Heart right ventricle (tissue), 16 donors: Measurements from ENCODE around the gene GCC1. TPM values are rescaled to one million over a fixed set of nuclear protein-coding genes. Genes with fewer than 3 reads are reported as not detected.

Experiments
- ATAC-seq, 8 donors: fragments of 200-7000 bp; cut with Tn5 transposase; one replicate each; pipeline ENCODE4 v1.9.1; 2020; ENCODE audit warnings: mild to moderate bottlenecking in 8 of 8, moderate library complexity in 8 of 8, moderate number of reproducible peaks in 1 of 8
- DNase-seq, 2 donors: peaks; one replicate each; pipeline ENCODE4 v3.0.0-alpha.2; 2020
- H3K27ac ChIP-seq, 10 donors: fragments of 200-600 bp; sonication (generic) in 2 of 10; one replicate each; pipeline versions ENCODE4 v1.5.0 to v1.8.0; 2020 to 2022; ENCODE audit warnings: mild to moderate bottlenecking in 3 of 10
- H3K27me3 ChIP-seq, 7 donors: fragments of 200-600 bp; one replicate each; pipeline ENCODE4 v1.8.0; 2021 to 2022; ENCODE audit warnings: mild to moderate bottlenecking in 2 of 7
- H3K36me3 ChIP-seq, 9 donors: fragments of 200-600 bp; sonication (generic) in 1 of 9; one replicate each; pipeline versions ENCODE4 v1.5.0 to v1.8.0; 2020 to 2022; ENCODE audit warnings: mild to moderate bottlenecking in 2 of 9
- H3K4me1 ChIP-seq, 9 donors: fragments of 200-600 bp; sonication (generic) in 1 of 9; one replicate each; pipeline versions ENCODE4 v1.5.0 to v1.8.0; 2020 to 2022; ENCODE audit warnings: mild to moderate bottlenecking in 4 of 9
- H3K4me3 ChIP-seq, 10 donors: fragments of 200-600 bp; sonication (generic) in 2 of 10; one replicate each; pipeline versions ENCODE4 v1.5.0 to v1.8.0; 2020 to 2022; ENCODE audit warnings: mild to moderate bottlenecking in 7 of 10, moderate library complexity in 2 of 10
- H3K9me3 ChIP-seq, 11 donors: fragments of 200-600 bp in 10 of 11; sonication (generic) in 2 of 11; one replicate each; pipeline versions ENCODE4 v1.5.0 to v1.8.0; 2013 to 2022; ENCODE audit warnings: mild to moderate bottlenecking in 2 of 11, control low read depth in 1 of 11, moderate library complexity in 1 of 11
- WGBS, 2 donors: extraction: QIAGEN DNeasy Blood & Tissue Kit; methylation state at CpG; one replicate each; pipeline ENCODE4 v1.1.7; 2013; ENCODE audit warnings: inconsistent platforms in 1 of 2; 5-methylcytosine and 5-hydroxymethylcytosine counted together
- intact Hi-C, 10 donors: fragments of 100-400 bp; cut with DNase I; formaldehyde crosslinking; loops; one replicate each; pipeline versions ENCODE4 v1.11.1 to v1.14.2; 2022
- polyA plus RNA-seq, 2 donors: library from polyadenylated mRNA; stranded (reverse); fragments of 200-250 nt; gene quantifications; one replicate each; pipeline ENCODE4 v1.2.3, GENCODE V29; 2013
- total RNA-seq, 10 donors: library from RNA; stranded (reverse); fragmentation: NEBNext Ultra II Directional in 3 of 10; extraction: Animal tissue kit (Norgen Biotek cat#: 25700) in 3 of 10; gene quantifications; one replicate each; pipeline versions ENCODE4 v1.2.1 to v1.2.4, GENCODE V29; 2021 to 2023
- TF ChIP-seq, protein P1 (sequence below), 9 donors: fragments of 200-600 bp; sonication (generic) in 2 of 9; IDR thresholded peaks; one replicate each; pipeline versions ENCODE4 v1.5.0 to v1.8.0; 2021 to 2022; ENCODE audit warnings: antibody characterized with exemption in 9 of 9, mild to moderate bottlenecking in 5 of 9, moderate library complexity in 1 of 9
- donor health status: Arrhythmogenic right ventricular cardiomyopathy.
- donor health status: ischemic (EF 13 %, LVEDD 7.1; RV severe dilation, severe dysfunction).
- donor health status: healthy with polysubstance abuse.
- donor health status: DM: no; HTN: yes; CAD: no.
- donor health status: DM: no; HTN: no; CAD: no.
- donor health status: ischemic (EF 25% LVEDD 6.9; RV normal size, moderate dysfunction).
- donor health status: ischemic (EF 25% LVEDD 5.7; RV mildly dilated, moderate dysfunction).
- donor health status: healthy.
- donor health status: DM: yes; HTN: yes; CAD: no.
- donor health status: Ischemic cardiomyopathy.
- donor health status: ischemic (EF 35%, LVEDD 5.7; RV mildly dilated, moderate dysfunction).
- donor health status: nonischemic (EF 11% LVEDD 7.7; RV severe dilation, severe dysfunction).
- donor health status: DM: yes; HTN: yes; CAD: no.
- donor health status: PGD.
- donor health status: ischemic (EF 29% LVEDD 5.4; RV normal size, mild dysfunction).
- donor health status: nonischemic (EF 23%, LVEDD 6.1; RV moderate dilation, normal function).

GCC1 gene
- total and polyA plus RNA-seq, 12 donors, result 1.8 to 8.9 (median 7.0) TPM

- TF ChIP-seq, protein P1, sequence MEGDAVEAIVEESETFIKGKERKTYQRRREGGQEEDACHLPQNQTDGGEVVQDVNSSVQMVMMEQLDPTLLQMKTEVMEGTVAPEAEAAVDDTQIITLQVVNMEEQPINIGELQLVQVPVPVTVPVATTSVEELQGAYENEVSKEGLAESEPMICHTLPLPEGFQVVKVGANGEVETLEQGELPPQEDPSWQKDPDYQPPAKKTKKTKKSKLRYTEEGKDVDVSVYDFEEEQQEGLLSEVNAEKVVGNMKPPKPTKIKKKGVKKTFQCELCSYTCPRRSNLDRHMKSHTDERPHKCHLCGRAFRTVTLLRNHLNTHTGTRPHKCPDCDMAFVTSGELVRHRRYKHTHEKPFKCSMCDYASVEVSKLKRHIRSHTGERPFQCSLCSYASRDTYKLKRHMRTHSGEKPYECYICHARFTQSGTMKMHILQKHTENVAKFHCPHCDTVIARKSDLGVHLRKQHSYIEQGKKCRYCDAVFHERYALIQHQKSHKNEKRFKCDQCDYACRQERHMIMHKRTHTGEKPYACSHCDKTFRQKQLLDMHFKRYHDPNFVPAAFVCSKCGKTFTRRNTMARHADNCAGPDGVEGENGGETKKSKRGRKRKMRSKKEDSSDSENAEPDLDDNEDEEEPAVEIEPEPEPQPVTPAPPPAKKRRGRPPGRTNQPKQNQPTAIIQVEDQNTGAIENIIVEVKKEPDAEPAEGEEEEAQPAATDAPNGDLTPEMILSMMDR (IDR thresholded peaks at IDR 0.05), result no peak
- 81 to 87% methylated on average over 9 of the region's 9 CpGs for WGBS, 2 donors
- H3K9me3 ChIP-seq, result no peaks in the 10 kb centered on the region
- no peak overlapping the region for H3K4me3 ChIP-seq
- ATAC-seq (no peak), DNase-seq (no peak)
- intact Hi-C loops, result no loop called here
- H3K27me3 ChIP-seq, result peaks cover 0 to 56% (median 48%) of the 10 kb centered on the region in 7 donors
- H3K4me1 ChIP-seq, result peaks cover 0 to 6% (median 0%) of the 10 kb centered on the region in 9 donors
- H3K36me3 ChIP-seq, result no peaks in the 10 kb centered on the region
- H3K27ac ChIP-seq, result no peak overlapping the region
Observed at GRCh38 chr7:127539116-127539515, 46.3 kb downstream of the GCC1 start.

- peaks cover 0 to 66% (median 53%) of the 10 kb centered on the region in 7 donors for H3K27me3 ChIP-seq
- DNase-seq (no peak), ATAC-seq (no peak)
- WGBS, 2 donors, result 6% methylated on average over 16 of the region's 16 CpGs
- TF ChIP-seq, protein P1 (IDR thresholded peaks at IDR 0.05), result no peak
- H3K9me3 ChIP-seq, result no peaks in the 10 kb centered on the region
- H3K36me3 ChIP-seq, result no peaks in the 10 kb centered on the region
- peak overlapping the region in 5 of 10 donors; percentile 0 to 31 (median 16) for H3K4me3 ChIP-seq
- intact Hi-C loops, result no loop called here
- no peak overlapping the region for H3K27ac ChIP-seq
- peaks cover 0 to 6% (median 0%) of the 10 kb centered on the region in 9 donors for H3K4me1 ChIP-seq
Observed at GRCh38 chr7:127536741-127537140, 48.7 kb downstream of the GCC1 start.

DNA sequence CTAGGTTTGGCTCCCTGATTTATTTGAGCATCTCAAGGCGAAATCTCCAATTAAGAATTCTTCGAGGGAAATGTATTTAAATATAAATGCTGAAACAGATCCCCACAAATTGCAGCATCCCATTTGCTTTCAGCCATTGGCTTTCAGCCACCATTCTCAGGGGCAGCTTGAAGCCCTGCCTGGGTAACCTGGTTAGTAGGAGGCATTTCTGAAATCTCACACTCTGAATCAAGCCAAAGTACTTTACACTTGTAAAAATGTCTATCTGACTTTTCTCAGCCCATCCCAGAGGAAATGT is 49.1 kb downstream of the GCC1 start:
- no peaks in the 10 kb centered on the region for H3K36me3 ChIP-seq
- no peaks in the 10 kb centered on the region for H3K9me3 ChIP-seq
- 55 to 61% methylated on average over 2 of the region's 2 CpGs for WGBS, 2 donors
- intact Hi-C loops, result no loop called here
- DNase-seq (no peak), ATAC-seq (no peak)
- H3K27ac ChIP-seq, result no peak overlapping the region
- H3K27me3 ChIP-seq, result peaks cover 0 to 66% (median 53%) of the 10 kb centered on the region in 7 donors
- peaks cover 0 to 6% (median 0%) of the 10 kb centered on the region in 9 donors for H3K4me1 ChIP-seq
- H3K4me3 ChIP-seq, result peak overlapping the region in 2 of 10 donors; percentile 16 to 17
- TF ChIP-seq, protein P1 (IDR thresholded peaks at IDR 0.05), result no peak

GRCh38 chr7:127535546-127536393 is 49.6 kb downstream of the GCC1 start:
- DNase-seq, result no peak
- H3K27me3 ChIP-seq, result peaks cover 0 to 66% (median 53%) of the 10 kb centered on the region in 7 donors

More at GRCh38 chr7:127535546-127536393, 49.6 kb downstream of the GCC1 start:
- 88 to 90% methylated on average over 11 of the region's 11 CpGs for WGBS, 2 donors
- Histone ChIP-seq H3K36me3 (no peaks in the 10 kb centered on the region), H3K4me3 (no peak overlapping the region), H3K27ac (no peak overlapping the region), H3K4me1 (peaks cover 0 to 6% (median 0%) of the 10 kb centered on the region in 9 donors), H3K9me3 (no peaks in the 10 kb centered on the region)
- TF ChIP-seq, protein P1 (IDR thresholded peaks at IDR 0.05), result no peak
- no peak for ATAC-seq
- intact Hi-C loops, result no loop called here
